ENCODE results near the gene HIPK2.
"Not testable (repeated sequence)": the region's sequence is repeated elsewhere in the genome, so short reads cannot be mapped to it uniquely, and the experiment has no call there.

The HIPK2 gene

DNA sequence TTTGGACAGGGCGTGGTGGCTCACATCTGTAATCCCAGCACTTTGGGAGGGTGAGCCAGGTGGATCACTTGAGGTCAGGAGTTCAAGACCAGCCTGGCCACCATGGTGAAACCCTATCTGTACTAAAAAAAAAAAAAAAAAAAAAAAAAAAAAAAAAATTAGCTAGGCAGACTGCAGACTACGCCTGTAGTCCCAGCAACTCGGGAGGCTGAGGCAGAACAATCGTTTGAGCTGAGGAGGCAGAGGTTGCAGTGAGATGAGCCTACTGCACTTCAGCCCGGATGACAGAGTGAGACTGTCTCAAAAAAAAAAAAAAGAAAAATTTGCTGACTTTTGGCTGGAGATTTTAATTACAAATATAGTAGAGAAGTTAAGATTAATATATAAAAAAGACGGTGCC lies 104.0 kb downstream of the HIPK2 start:
- Histone ChIP-seq H2BK120ac (ENCODE audit: low read depth, low read length) (no peak overlapping the region), H2BK5ac (ENCODE audit: low read length) (no peak overlapping the region), H3K27me3 (ENCODE audit: insufficient read depth, low read length, poor library complexity) (no peaks in the 10 kb centered on the region), H2BK15ac (replicated peaks; ENCODE audit: low read depth) (no peak overlapping the region), H3K4me3 (ENCODE audit: low read length) (no peak overlapping the region), H3K79me2 (ENCODE audit: control insufficient read depth, insufficient read depth, low read length) (no peaks in the 10 kb centered on the region), H3K27ac (ENCODE audit: low read depth, low read length) (no peak overlapping the region), H3K79me1 (ENCODE audit: low read length) (no peaks in the 10 kb centered on the region), H3K23ac (ENCODE audit: low read length) (no peak overlapping the region), H3K4ac (ENCODE audit: low read depth, low read length) (no peak overlapping the region), H3K4me1 (ENCODE audit: control insufficient read depth, low read depth, low read length) (no peaks in the 10 kb centered on the region), H3K18ac (ENCODE audit: low read length) (no peak overlapping the region), H3K56ac (ENCODE audit: low read length) (no peak overlapping the region), H3K36me3 (ENCODE audit: control insufficient read depth, insufficient read depth, low read length) (no peaks in the 10 kb centered on the region), H4K5ac (ENCODE audit: low read length) (no peak overlapping the region), H2AK5ac (ENCODE audit: low read length) (no peak overlapping the region), H3K4me2 (ENCODE audit: low read length) (no peak overlapping the region), H4K8ac (ENCODE audit: low read depth, low read length) (no peak overlapping the region), H3K9ac (ENCODE audit: low read length) (no peak overlapping the region)
- no peak for DNase-seq
- 100% methylated on average over 1 of the region's 6 CpGs for WGBS (ENCODE audit: extremely low coverage, insufficient coverage, low lambda C conversion rate)

- Histone ChIP-seq H3K27ac (ENCODE audit: low read depth, low read length) (no peak overlapping the region), H3K36me3 (ENCODE audit: control insufficient read depth, insufficient read depth, low read length) (no peaks in the 10 kb centered on the region), H2AK5ac (ENCODE audit: low read length) (no peak overlapping the region), H3K18ac (ENCODE audit: low read length) (no peak overlapping the region), H3K9ac (ENCODE audit: low read length) (no peak overlapping the region), H3K23ac (ENCODE audit: low read length) (no peak overlapping the region), H2BK15ac (replicated peaks; ENCODE audit: low read depth) (no peak overlapping the region), H3K4me2 (ENCODE audit: low read length) (no peak overlapping the region), H4K5ac (ENCODE audit: low read length) (no peak overlapping the region), H4K8ac (ENCODE audit: low read depth, low read length) (no peak overlapping the region), H3K79me2 (ENCODE audit: control insufficient read depth, insufficient read depth, low read length) (no peaks in the 10 kb centered on the region), H3K4me1 (ENCODE audit: control insufficient read depth, low read depth, low read length) (no peaks in the 10 kb centered on the region), H3K79me1 (ENCODE audit: low read length) (no peaks in the 10 kb centered on the region), H3K4me3 (ENCODE audit: low read length) (no peak overlapping the region), H3K4ac (ENCODE audit: low read depth, low read length) (no peak overlapping the region), H2BK5ac (ENCODE audit: low read length) (no peak overlapping the region), H3K27me3 (ENCODE audit: insufficient read depth, low read length, poor library complexity) (no peaks in the 10 kb centered on the region), H3K56ac (ENCODE audit: low read length) (peak overlapping the region; percentile 15), H2BK120ac (ENCODE audit: low read depth, low read length) (no peak overlapping the region)
- peak; percentile 55 for DNase-seq
- no CpG with 5 or more reads among the region's 5 CpGs for WGBS (ENCODE audit: extremely low coverage, insufficient coverage, low lambda C conversion rate)
Measured at GRCh38 chr7:139673230-139673629, 104.6 kb downstream of the HIPK2 start.

GRCh38 chr7:139671967-139672366 lies 105.8 kb downstream of the HIPK2 start:
- no CpG with 5 or more reads among the region's 3 CpGs for WGBS (ENCODE audit: extremely low coverage, insufficient coverage, low lambda C conversion rate)
- no peaks in the 10 kb centered on the region for H3K79me1 ChIP-seq (ENCODE audit: low read length)
- H2BK5ac ChIP-seq (ENCODE audit: low read length) = no peak overlapping the region
- no peak overlapping the region for H3K9ac ChIP-seq (ENCODE audit: low read length)
- H2AK5ac ChIP-seq (ENCODE audit: low read length) = no peak overlapping the region
- no peak overlapping the region for H3K4ac ChIP-seq (ENCODE audit: low read depth, low read length)
- no peaks in the 10 kb centered on the region for H3K4me1 ChIP-seq (ENCODE audit: control insufficient read depth, low read depth, low read length)
- no peak overlapping the region for H3K56ac ChIP-seq (ENCODE audit: low read length)
- H3K27me3 ChIP-seq (ENCODE audit: insufficient read depth, low read length, poor library complexity) = no peaks in the 10 kb centered on the region
- no peak overlapping the region for H3K27ac ChIP-seq (ENCODE audit: low read depth, low read length)
- H3K18ac ChIP-seq (ENCODE audit: low read length) = no peak overlapping the region
- H3K4me3 ChIP-seq (ENCODE audit: low read length) = no peak overlapping the region
- H2BK15ac ChIP-seq (replicated peaks; ENCODE audit: low read depth) = no peak overlapping the region
- no peak overlapping the region for H4K5ac ChIP-seq (ENCODE audit: low read length)
- H4K8ac ChIP-seq (ENCODE audit: low read depth, low read length) = no peak overlapping the region
- H3K23ac ChIP-seq (ENCODE audit: low read length) = no peak overlapping the region
- no peaks in the 10 kb centered on the region for H3K79me2 ChIP-seq (ENCODE audit: control insufficient read depth, insufficient read depth, low read length)
- no peaks in the 10 kb centered on the region for H3K36me3 ChIP-seq (ENCODE audit: control insufficient read depth, insufficient read depth, low read length)
- H2BK120ac ChIP-seq (ENCODE audit: low read depth, low read length) = no peak overlapping the region
- no peak for DNase-seq
- H3K4me2 ChIP-seq (ENCODE audit: low read length) = no peak overlapping the region

DNA sequence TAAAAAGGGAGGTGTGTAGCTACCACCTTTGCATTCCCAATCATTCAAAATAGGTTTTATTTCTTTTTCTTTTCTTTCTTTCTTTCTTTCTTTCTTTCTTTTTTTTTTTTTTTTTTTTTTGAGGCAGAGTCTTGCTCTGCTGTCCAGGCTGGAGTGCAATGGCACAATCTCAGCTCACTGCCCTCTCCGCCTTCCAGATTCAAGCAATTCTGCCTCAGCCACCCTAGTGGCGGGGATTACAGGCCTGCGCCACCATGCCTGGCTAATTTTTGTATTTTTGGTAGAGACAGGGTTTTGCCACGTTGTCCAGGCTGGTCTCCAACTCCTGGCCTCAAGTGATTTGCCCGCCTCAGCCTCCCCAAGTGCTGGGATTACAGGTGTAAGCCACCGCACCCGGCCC lies 107.1 kb downstream of the HIPK2 start:
- H2AK5ac ChIP-seq (ENCODE audit: low read length); H3K79me1 ChIP-seq (ENCODE audit: low read length); H3K79me2 ChIP-seq (ENCODE audit: control insufficient read depth, insufficient read depth, low read length); H3K4ac ChIP-seq (ENCODE audit: low read depth, low read length); H3K4me2 ChIP-seq (ENCODE audit: low read length); H2BK120ac ChIP-seq (ENCODE audit: low read depth, low read length); H3K9ac ChIP-seq (ENCODE audit: low read length); H3K4me3 ChIP-seq (ENCODE audit: low read length); H2BK15ac ChIP-seq (replicated peaks; ENCODE audit: low read depth); H3K23ac ChIP-seq (ENCODE audit: low read length); H3K36me3 ChIP-seq (ENCODE audit: control insufficient read depth, insufficient read depth, low read length); H4K8ac ChIP-seq (ENCODE audit: low read depth, low read length); H3K27ac ChIP-seq (ENCODE audit: low read depth, low read length); H2BK5ac ChIP-seq (ENCODE audit: low read length); H3K4me1 ChIP-seq (ENCODE audit: control insufficient read depth, low read depth, low read length); DNase-seq; H4K5ac ChIP-seq (ENCODE audit: low read length); H3K56ac ChIP-seq (ENCODE audit: low read length); H3K18ac ChIP-seq (ENCODE audit: low read length); H3K27me3 ChIP-seq (ENCODE audit: insufficient read depth, low read length, poor library complexity): not testable (repeated sequence)
- WGBS (ENCODE audit: extremely low coverage, insufficient coverage, low lambda C conversion rate) = no CpG with 5 or more reads among the region's 7 CpGs

DNA sequence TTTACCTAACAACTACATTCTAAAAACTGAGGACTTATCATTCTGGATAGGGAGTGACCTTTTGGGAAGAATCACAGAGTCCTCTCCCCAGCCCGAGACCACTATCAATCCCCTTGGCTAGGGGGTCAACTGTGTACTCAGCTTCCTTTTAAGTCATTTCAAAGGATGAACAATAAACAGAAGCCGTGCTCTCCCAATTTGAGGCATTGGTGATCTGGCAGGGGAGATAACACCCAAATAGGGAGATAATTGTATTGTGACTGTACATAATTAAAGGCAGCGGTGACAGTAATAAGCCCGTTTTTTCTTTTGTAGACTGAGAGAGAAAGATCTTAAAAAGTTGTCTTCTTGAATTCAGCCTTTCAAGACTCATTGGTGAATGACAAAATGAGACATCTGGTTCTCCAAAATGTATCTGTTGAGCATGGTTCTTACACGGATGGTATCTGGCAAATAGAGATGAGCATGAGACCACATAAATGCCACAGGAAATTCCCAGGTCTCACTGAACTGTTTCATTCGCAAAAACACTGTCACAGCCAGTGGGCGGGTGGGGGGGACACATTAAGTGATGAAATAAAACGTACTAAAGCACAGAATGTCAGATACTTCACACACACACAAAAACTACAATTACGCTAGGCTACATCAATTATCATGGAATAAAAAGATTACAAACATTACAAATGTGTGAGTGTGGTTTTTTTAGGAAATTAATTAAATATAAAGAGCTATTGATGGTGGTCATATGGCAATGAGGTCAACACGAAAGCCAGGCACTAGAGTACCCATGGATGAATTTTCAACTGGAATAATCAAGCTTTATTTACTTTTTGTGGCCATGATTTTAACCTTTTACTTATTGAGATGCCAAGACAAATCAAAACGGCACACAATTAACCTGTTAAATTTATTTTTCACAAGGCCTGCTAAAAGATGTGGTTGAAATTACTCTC lies 108.4 kb downstream of the HIPK2 start:
- Histone ChIP-seq H3K9ac (ENCODE audit: low read length) (no peak overlapping the region), H3K79me2 (ENCODE audit: control insufficient read depth, insufficient read depth, low read length) (no peaks in the 10 kb centered on the region), H2BK15ac (replicated peaks; ENCODE audit: low read depth) (no peak overlapping the region), H4K8ac (ENCODE audit: low read depth, low read length) (no peak overlapping the region), H3K27me3 (ENCODE audit: insufficient read depth, low read length, poor library complexity) (no peaks in the 10 kb centered on the region), H3K79me1 (ENCODE audit: low read length) (no peaks in the 10 kb centered on the region), H4K5ac (ENCODE audit: low read length) (no peak overlapping the region), H2BK5ac (ENCODE audit: low read length) (no peak overlapping the region), H3K4me3 (ENCODE audit: low read length) (no peak overlapping the region), H3K56ac (ENCODE audit: low read length) (no peak overlapping the region), H3K27ac (ENCODE audit: low read depth, low read length) (no peak overlapping the region), H3K4me2 (ENCODE audit: low read length) (no peak overlapping the region), H2AK5ac (ENCODE audit: low read length) (no peak overlapping the region), H3K23ac (ENCODE audit: low read length) (no peak overlapping the region), H3K4me1 (ENCODE audit: control insufficient read depth, low read depth, low read length) (no peaks in the 10 kb centered on the region), H3K4ac (ENCODE audit: low read depth, low read length) (no peak overlapping the region), H3K18ac (ENCODE audit: low read length) (no peak overlapping the region), H2BK120ac (ENCODE audit: low read depth, low read length) (no peak overlapping the region), H3K36me3 (ENCODE audit: control insufficient read depth, insufficient read depth, low read length) (no peaks in the 10 kb centered on the region)
- no peak for DNase-seq
- 100% methylated on average over 1 of the region's 11 CpGs for WGBS (ENCODE audit: extremely low coverage, insufficient coverage, low lambda C conversion rate)

GRCh38 chr7:139667377-139667776 lies 110.4 kb downstream of the HIPK2 start:
- Histone ChIP-seq H2BK120ac (ENCODE audit: low read depth, low read length) (no peak overlapping the region), H2BK5ac (ENCODE audit: low read length) (no peak overlapping the region), H2AK5ac (ENCODE audit: low read length) (no peak overlapping the region), H3K36me3 (ENCODE audit: control insufficient read depth, insufficient read depth, low read length) (no peaks in the 10 kb centered on the region), H3K79me1 (ENCODE audit: low read length) (no peaks in the 10 kb centered on the region), H3K56ac (ENCODE audit: low read length) (no peak overlapping the region), H3K23ac (ENCODE audit: low read length) (no peak overlapping the region), H3K27ac (ENCODE audit: low read depth, low read length) (no peak overlapping the region), H3K4me3 (ENCODE audit: low read length) (no peak overlapping the region), H4K8ac (ENCODE audit: low read depth, low read length) (no peak overlapping the region), H3K18ac (ENCODE audit: low read length) (no peak overlapping the region), H2BK15ac (replicated peaks; ENCODE audit: low read depth) (no peak overlapping the region), H3K4me2 (ENCODE audit: low read length) (no peak overlapping the region), H3K4me1 (ENCODE audit: control insufficient read depth, low read depth, low read length) (no peaks in the 10 kb centered on the region), H3K4ac (ENCODE audit: low read depth, low read length) (no peak overlapping the region), H3K79me2 (ENCODE audit: control insufficient read depth, insufficient read depth, low read length) (no peaks in the 10 kb centered on the region), H3K27me3 (ENCODE audit: insufficient read depth, low read length, poor library complexity) (no peaks in the 10 kb centered on the region), H4K5ac (ENCODE audit: low read length) (no peak overlapping the region), H3K9ac (ENCODE audit: low read length) (no peak overlapping the region)
- DNase-seq = no peak
- WGBS (ENCODE audit: extremely low coverage, insufficient coverage, low lambda C conversion rate) = no CpG with 5 or more reads among the region's 1 CpG
